ENCODE data around the gene MASP2.

DNA sequence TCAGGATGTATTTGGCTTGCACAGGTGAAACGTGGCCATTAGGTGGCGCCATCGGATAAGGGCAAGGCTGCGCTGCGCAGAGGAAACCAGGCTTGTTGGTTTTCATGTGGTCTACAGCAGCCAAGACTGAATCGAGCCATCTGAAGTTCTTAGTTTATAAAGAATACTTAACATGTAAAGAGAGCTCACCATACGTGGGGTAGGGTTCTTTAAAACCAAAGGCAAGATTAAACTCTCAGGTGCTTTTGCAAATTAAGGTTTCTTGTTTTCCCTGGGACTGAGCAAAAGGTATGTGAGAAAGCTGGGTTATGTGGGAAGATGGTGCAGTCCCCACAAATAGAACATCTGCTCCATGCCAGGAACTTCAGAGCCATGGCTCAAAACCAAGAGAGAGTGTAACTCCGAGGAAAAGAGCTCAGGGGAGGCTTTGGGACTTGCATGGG lies 9.3 kb downstream of the MASP2 start:
- TF ChIP-seq, protein P1, sequence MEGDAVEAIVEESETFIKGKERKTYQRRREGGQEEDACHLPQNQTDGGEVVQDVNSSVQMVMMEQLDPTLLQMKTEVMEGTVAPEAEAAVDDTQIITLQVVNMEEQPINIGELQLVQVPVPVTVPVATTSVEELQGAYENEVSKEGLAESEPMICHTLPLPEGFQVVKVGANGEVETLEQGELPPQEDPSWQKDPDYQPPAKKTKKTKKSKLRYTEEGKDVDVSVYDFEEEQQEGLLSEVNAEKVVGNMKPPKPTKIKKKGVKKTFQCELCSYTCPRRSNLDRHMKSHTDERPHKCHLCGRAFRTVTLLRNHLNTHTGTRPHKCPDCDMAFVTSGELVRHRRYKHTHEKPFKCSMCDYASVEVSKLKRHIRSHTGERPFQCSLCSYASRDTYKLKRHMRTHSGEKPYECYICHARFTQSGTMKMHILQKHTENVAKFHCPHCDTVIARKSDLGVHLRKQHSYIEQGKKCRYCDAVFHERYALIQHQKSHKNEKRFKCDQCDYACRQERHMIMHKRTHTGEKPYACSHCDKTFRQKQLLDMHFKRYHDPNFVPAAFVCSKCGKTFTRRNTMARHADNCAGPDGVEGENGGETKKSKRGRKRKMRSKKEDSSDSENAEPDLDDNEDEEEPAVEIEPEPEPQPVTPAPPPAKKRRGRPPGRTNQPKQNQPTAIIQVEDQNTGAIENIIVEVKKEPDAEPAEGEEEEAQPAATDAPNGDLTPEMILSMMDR (IDR thresholded peaks at IDR 0.05): peak; percentile 87 to 99 (median 97)
- TF ChIP-seq POLR2A (IDR thresholded peaks at IDR 0.05): no peak
